Keratinocyte (primary cell): ENCODE measurements around the gene DPYD.

Experiments
- EZH2 ChIP-seq: IDR thresholded peaks from one replicate; pipeline ENCODE4 v1.6.1; 2012; ENCODE audit warnings: inconsistent platforms, mild to moderate bottlenecking, low read length, moderate library complexity
- TF ChIP-seq, protein P1 (sequence below), 3 experiments: IDR thresholded peaks in 1 of 3; conservative IDR thresholded peaks in 1 of 3; optimal IDR thresholded peaks in 1 of 3; 2 replicates in 2 of 3; 3 replicates in 1 of 3; pipeline versions ENCODE3 to v1.5.1; 2011; ENCODE audit warnings: low read length in 3 of 3, mild to moderate bottlenecking in 3 of 3, moderate library complexity in 2 of 3, control low read depth in 1 of 3, inconsistent platforms in 1 of 3; ENCODE audit not compliant: insufficient read depth in 2 of 3; ENCODE audit errors: extremely low read depth in 1 of 3

DNA sequence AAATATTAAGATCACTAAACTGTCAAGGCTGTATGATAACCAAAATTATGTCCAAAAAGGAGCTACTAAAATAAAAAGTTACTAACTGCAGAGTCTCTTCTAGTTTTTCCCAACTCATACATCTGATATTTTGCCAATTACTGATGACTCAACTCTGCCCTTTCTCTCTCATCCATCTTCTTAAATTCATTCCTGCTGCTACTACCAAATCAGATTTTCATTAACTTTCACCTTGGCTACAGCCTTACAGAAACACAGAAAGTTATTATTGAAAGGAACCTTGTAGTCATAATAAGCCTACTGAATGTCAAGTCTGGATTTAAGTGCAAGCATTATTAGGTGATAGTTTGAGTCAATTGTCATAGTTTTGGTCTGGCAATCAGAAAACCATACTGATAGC lies 273.1 kb downstream of the DPYD start:
- TF ChIP-seq EZH2, result no peak
- TF ChIP-seq, protein P1, sequence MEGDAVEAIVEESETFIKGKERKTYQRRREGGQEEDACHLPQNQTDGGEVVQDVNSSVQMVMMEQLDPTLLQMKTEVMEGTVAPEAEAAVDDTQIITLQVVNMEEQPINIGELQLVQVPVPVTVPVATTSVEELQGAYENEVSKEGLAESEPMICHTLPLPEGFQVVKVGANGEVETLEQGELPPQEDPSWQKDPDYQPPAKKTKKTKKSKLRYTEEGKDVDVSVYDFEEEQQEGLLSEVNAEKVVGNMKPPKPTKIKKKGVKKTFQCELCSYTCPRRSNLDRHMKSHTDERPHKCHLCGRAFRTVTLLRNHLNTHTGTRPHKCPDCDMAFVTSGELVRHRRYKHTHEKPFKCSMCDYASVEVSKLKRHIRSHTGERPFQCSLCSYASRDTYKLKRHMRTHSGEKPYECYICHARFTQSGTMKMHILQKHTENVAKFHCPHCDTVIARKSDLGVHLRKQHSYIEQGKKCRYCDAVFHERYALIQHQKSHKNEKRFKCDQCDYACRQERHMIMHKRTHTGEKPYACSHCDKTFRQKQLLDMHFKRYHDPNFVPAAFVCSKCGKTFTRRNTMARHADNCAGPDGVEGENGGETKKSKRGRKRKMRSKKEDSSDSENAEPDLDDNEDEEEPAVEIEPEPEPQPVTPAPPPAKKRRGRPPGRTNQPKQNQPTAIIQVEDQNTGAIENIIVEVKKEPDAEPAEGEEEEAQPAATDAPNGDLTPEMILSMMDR (optimal IDR thresholded peaks at IDR 0.05 in 1 of 3, IDR thresholded peaks at IDR 0.05 in 1 of 3, conservative IDR thresholded peaks at IDR 0.05 in 1 of 3; ENCODE audit: extremely low read depth in 1 of 3, insufficient read depth in 2 of 3, low read length in 3 of 3), result no peak
